HepG2 (cell line): Measurements from ENCODE around the gene UTP15. TPM values are rescaled to one million over a fixed set of nuclear protein-coding genes. Genes with fewer than 3 reads are reported as not detected.

Source experiments
- KDM5B ChIP-seq: sonication (generic); formaldehyde crosslinking; IDR thresholded peaks from 2 replicates; pipeline ENCODE4 v1.4.0; 2020; ENCODE audit warnings: missing genetic modification reagents, mild to moderate bottlenecking, borderline replicate concordance
- ZNF766 ChIP-seq: sonication (generic); formaldehyde crosslinking; IDR thresholded peaks from 2 replicates; pipeline ENCODE4 v1.5.0; 2020; ENCODE audit warnings: missing genetic modification reagents, borderline replicate concordance
- ZSCAN30 ChIP-seq: sonication (generic); formaldehyde crosslinking; IDR thresholded peaks from 2 replicates; pipeline ENCODE4 v1.5.0; 2020; ENCODE audit warnings: mild to moderate bottlenecking, missing genetic modification reagents
- polyA plus RNA-seq, 8 experiments: library from polyadenylated mRNA; depleted of rRNA in 3 of 8; stranded (reverse) in 7 of 8; unstranded in 1 of 8; fragments of >200 nt; fragmentation: Illumina TruSeq in 4 of 8; extraction: Trizol in 4 of 8; gene quantifications; 2 replicates each; pipeline versions ENCODE4 v1.2.1 to v1.2.3, GENCODE V29; 2011 to 2016; ENCODE audit warnings: low read depth in 4 of 8, missing spikeins in 1 of 8, mixed read lengths in 1 of 8; ENCODE audit not compliant: insufficient read depth in 1 of 8
- total RNA-seq, 5 experiments: library from RNA; depleted of rRNA; stranded (reverse); fragments of >200 nt; fragmentation: Illumina TruSeq; extraction: Trizol; gene quantifications; 2 replicates each; pipeline ENCODE4 v1.2.3, GENCODE V29; 2016; ENCODE audit warnings: low read depth in 1 of 5
- TF ChIP-seq, protein P1 (sequence below): sonication (generic); formaldehyde crosslinking; IDR thresholded peaks from 2 replicates; pipeline ENCODE4 v1.5.1; 2020; ENCODE audit warnings: mild to moderate bottlenecking, missing genetic modification reagents, borderline replicate concordance
- TF ChIP-seq, protein P2 (sequence below): sonication (generic); formaldehyde crosslinking; IDR thresholded peaks from 2 replicates; pipeline ENCODE4 v1.4.0; 2020; ENCODE audit warnings: missing genetic modification reagents, borderline replicate concordance
- TF ChIP-seq, protein P3 (sequence below): sonication (generic); formaldehyde crosslinking; IDR thresholded peaks from 2 replicates; pipeline ENCODE4 v1.4.0; 2020; ENCODE audit warnings: missing genetic modification reagents, borderline replicate concordance
- TF ChIP-seq, protein P4 (sequence below): IDR thresholded peaks from 2 replicates; pipeline ENCODE4 v1.4.0; 2020; ENCODE audit warnings: mild to moderate bottlenecking, missing genetic modification reagents
- TF ChIP-seq, protein P5 (sequence below): sonication (generic); formaldehyde crosslinking; IDR thresholded peaks from 2 replicates; pipeline ENCODE4 v1.4.0; 2020; ENCODE audit warnings: missing genetic modification reagents, borderline replicate concordance

The UTP15 gene
- total and polyA plus RNA-seq, 2 of the 13 experiments (the other 11 are each of a cell fraction or from before 2014, with no cell fraction given): 7.3 to 35.8 TPM

DNA sequence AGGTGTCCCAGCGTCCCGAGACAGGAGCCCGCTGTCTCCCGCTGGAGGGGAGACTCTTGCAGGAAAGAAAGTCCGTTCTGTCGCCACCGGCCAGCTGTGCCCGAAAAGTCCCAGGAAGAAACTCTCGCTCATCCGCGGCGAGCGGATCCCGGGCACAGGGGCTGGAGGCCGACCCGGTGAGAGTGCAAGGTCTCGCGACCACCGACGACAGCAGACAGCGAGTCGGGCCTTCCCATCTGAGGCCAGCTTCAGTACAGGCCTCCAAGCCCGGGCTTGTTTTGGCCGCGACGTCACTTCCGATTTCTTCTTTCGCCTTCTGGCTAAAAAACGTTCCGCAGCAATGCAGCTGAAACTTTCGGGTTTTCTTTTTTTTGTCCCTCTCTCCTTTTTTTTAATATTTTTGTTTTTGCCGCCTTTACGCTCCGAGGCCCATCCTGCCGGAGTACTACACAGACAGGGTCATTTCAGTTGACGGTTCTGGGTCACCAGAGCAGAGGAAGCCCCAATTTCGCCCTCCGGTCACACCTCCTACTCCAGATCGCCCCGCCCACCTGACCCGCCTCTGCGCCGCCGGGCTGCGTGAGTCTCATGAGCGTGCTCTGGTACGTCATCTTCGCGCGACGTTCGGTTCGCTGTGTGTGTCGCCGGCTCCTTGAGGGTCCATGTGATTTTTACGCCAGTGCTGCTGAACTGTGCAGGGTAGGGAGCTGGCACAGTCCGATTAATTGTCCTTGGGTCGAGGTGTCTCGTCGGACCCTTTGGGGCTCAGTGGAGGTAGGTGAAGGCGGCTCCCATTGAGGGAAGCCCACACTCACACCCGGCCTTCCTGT lies at the start of gene UTP15, which contains the start of gene ANKRA2 (continued):
- TF ChIP-seq, protein P1, sequence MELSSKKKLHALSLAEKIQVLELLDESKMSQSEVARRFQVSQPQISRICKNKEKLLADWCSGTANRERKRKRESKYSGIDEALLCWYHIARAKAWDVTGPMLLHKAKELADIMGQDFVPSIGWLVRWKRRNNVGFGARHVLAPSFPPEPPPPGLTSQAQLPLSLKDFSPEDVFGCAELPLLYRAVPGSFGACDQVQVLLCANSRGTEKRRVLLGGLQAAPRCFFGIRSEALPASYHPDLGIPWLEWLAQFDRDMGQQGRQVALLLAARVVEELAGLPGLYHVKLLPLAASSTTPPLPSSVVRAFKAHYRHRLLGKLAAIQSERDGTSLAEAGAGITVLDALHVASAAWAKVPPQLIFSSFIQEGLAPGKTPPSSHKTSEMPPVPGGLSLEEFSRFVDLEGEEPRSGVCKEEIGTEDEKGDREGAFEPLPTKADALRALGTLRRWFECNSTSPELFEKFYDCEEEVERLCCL (CRISPR knock-in tag): no peak
- TF ChIP-seq, protein P2, sequence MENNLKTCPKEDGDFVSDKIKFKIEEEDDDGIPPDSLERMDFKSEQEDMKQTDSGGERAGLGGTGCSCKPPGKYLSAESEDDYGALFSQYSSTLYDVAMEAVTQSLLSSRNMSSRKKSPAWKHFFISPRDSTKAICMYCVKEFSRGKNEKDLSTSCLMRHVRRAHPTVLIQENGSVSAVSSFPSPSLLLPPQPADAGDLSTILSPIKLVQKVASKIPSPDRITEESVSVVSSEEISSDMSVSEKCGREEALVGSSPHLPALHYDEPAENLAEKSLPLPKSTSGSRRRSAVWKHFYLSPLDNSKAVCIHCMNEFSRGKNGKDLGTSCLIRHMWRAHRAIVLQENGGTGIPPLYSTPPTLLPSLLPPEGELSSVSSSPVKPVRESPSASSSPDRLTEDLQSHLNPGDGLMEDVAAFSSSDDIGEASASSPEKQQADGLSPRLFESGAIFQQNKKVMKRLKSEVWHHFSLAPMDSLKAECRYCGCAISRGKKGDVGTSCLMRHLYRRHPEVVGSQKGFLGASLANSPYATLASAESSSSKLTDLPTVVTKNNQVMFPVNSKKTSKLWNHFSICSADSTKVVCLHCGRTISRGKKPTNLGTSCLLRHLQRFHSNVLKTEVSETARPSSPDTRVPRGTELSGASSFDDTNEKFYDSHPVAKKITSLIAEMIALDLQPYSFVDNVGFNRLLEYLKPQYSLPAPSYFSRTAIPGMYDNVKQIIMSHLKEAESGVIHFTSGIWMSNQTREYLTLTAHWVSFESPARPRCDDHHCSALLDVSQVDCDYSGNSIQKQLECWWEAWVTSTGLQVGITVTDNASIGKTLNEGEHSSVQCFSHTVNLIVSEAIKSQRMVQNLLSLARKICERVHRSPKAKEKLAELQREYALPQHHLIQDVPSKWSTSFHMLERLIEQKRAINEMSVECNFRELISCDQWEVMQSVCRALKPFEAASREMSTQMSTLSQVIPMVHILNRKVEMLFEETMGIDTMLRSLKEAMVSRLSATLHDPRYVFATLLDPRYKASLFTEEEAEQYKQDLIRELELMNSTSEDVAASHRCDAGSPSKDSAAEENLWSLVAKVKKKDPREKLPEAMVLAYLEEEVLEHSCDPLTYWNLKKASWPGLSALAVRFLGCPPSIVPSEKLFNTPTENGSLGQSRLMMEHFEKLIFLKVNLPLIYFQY (CRISPR knock-in tag): 0 out of 2 replicates have a peak, but pooled peaks have one; percentile 41
- TF ChIP-seq ZSCAN30 (CRISPR knock-in tag): 0 out of 2 replicates have a peak, but pooled peaks have one; percentile 79
- TF ChIP-seq KDM5B (CRISPR knock-in tag): peak; percentile 82
- TF ChIP-seq, protein P3, sequence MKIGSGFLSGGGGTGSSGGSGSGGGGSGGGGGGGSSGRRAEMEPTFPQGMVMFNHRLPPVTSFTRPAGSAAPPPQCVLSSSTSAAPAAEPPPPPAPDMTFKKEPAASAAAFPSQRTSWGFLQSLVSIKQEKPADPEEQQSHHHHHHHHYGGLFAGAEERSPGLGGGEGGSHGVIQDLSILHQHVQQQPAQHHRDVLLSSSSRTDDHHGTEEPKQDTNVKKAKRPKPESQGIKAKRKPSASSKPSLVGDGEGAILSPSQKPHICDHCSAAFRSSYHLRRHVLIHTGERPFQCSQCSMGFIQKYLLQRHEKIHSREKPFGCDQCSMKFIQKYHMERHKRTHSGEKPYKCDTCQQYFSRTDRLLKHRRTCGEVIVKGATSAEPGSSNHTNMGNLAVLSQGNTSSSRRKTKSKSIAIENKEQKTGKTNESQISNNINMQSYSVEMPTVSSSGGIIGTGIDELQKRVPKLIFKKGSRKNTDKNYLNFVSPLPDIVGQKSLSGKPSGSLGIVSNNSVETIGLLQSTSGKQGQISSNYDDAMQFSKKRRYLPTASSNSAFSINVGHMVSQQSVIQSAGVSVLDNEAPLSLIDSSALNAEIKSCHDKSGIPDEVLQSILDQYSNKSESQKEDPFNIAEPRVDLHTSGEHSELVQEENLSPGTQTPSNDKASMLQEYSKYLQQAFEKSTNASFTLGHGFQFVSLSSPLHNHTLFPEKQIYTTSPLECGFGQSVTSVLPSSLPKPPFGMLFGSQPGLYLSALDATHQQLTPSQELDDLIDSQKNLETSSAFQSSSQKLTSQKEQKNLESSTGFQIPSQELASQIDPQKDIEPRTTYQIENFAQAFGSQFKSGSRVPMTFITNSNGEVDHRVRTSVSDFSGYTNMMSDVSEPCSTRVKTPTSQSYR (CRISPR knock-in tag): no peak
- TF ChIP-seq, protein P4, sequence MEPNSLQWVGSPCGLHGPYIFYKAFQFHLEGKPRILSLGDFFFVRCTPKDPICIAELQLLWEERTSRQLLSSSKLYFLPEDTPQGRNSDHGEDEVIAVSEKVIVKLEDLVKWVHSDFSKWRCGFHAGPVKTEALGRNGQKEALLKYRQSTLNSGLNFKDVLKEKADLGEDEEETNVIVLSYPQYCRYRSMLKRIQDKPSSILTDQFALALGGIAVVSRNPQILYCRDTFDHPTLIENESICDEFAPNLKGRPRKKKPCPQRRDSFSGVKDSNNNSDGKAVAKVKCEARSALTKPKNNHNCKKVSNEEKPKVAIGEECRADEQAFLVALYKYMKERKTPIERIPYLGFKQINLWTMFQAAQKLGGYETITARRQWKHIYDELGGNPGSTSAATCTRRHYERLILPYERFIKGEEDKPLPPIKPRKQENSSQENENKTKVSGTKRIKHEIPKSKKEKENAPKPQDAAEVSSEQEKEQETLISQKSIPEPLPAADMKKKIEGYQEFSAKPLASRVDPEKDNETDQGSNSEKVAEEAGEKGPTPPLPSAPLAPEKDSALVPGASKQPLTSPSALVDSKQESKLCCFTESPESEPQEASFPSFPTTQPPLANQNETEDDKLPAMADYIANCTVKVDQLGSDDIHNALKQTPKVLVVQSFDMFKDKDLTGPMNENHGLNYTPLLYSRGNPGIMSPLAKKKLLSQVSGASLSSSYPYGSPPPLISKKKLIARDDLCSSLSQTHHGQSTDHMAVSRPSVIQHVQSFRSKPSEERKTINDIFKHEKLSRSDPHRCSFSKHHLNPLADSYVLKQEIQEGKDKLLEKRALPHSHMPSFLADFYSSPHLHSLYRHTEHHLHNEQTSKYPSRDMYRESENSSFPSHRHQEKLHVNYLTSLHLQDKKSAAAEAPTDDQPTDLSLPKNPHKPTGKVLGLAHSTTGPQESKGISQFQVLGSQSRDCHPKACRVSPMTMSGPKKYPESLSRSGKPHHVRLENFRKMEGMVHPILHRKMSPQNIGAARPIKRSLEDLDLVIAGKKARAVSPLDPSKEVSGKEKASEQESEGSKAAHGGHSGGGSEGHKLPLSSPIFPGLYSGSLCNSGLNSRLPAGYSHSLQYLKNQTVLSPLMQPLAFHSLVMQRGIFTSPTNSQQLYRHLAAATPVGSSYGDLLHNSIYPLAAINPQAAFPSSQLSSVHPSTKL: no peak; the same call in 1 of the 2 replicates
- TF ChIP-seq, protein P5, sequence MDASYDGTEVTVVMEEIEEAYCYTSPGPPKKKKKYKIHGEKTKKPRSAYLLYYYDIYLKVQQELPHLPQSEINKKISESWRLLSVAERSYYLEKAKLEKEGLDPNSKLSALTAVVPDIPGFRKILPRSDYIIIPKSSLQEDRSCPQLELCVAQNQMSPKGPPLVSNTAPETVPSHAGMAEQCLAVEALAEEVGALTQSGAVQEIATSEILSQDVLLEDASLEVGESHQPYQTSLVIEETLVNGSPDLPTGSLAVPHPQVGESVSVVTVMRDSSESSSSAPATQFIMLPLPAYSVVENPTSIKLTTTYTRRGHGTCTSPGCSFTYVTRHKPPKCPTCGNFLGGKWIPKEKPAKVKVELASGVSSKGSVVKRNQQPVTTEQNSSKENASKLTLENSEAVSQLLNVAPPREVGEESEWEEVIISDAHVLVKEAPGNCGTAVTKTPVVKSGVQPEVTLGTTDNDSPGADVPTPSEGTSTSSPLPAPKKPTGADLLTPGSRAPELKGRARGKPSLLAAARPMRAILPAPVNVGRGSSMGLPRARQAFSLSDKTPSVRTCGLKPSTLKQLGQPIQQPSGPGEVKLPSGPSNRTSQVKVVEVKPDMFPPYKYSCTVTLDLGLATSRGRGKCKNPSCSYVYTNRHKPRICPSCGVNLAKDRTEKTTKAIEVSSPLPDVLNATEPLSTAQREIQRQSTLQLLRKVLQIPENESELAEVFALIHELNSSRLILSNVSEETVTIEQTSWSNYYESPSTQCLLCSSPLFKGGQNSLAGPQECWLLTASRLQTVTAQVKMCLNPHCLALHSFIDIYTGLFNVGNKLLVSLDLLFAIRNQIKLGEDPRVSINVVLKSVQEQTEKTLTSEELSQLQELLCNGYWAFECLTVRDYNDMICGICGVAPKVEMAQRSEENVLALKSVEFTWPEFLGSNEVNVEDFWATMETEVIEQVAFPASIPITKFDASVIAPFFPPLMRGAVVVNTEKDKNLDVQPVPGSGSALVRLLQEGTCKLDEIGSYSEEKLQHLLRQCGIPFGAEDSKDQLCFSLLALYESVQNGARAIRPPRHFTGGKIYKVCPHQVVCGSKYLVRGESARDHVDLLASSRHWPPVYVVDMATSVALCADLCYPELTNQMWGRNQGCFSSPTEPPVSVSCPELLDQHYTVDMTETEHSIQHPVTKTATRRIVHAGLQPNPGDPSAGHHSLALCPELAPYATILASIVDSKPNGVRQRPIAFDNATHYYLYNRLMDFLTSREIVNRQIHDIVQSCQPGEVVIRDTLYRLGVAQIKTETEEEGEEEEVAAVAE (CRISPR knock-in tag): peak; percentile 20; the same call in 1 of the 2 replicates
- TF ChIP-seq ZNF766 (CRISPR knock-in tag): peak; percentile 43; the same call in 1 of the 2 replicates
